Loucy (cell line): ENCODE results near the gene MAGEF1.
A peak's percentile ranks its signal among the peaks of the same experiment; 100 is the strongest.

ENCODE experiments used
- H2AFZ ChIP-seq: fragments of 200-600 bp; sonication (generic); 2 replicates; pipeline ENCODE4 v1.6.0; 2016; ENCODE audit warnings: antibody characterized with exemption, mild to moderate bottlenecking, low read length, moderate library complexity
- H3F3A ChIP-seq: fragments of 200-600 bp; 2 replicates; pipeline ENCODE4 v1.6.0; 2016; ENCODE audit warnings: antibody characterized with exemption, low read depth, mild to moderate bottlenecking
- H3K27me3 ChIP-seq: fragments of 200-600 bp; sonication (generic); 2 replicates; pipeline ENCODE4 v1.6.1; 2014; ENCODE audit warnings: low read length, mild to moderate bottlenecking; ENCODE audit not compliant: insufficient read depth, poor library complexity, severe bottlenecking
- H3K36me3 ChIP-seq: fragments of 200-600 bp; sonication (generic); 2 replicates; pipeline ENCODE4 v1.6.1; 2016; ENCODE audit warnings: low read length; ENCODE audit not compliant: insufficient read depth
- H3K4me1 ChIP-seq: fragments of 200-600 bp; sonication (generic); 2 replicates; pipeline ENCODE4 v1.5.1; 2014; ENCODE audit warnings: low read length, mild to moderate bottlenecking; ENCODE audit not compliant: insufficient read depth, poor library complexity, severe bottlenecking
- H3K4me2 ChIP-seq: fragments of 200-600 bp; sonication (generic); 2 replicates; pipeline ENCODE4 v1.6.0; 2014; ENCODE audit warnings: antibody characterized with exemption, low read length, low read depth, mild to moderate bottlenecking; ENCODE audit not compliant: poor library complexity, severe bottlenecking
- H3K4me3 ChIP-seq: fragments of 200-600 bp; sonication (generic); 2 replicates; pipeline ENCODE4 v1.5.1; 2014; ENCODE audit warnings: low read length, mild to moderate bottlenecking, mixed read lengths; ENCODE audit not compliant: poor library complexity, severe bottlenecking
- H3K79me2 ChIP-seq: fragments of 200-600 bp; sonication (generic); 2 replicates; pipeline ENCODE4 v1.6.1; 2014; ENCODE audit warnings: low read length; ENCODE audit not compliant: insufficient read depth
- H3K9ac ChIP-seq: fragments of 200-600 bp; sonication (generic); 2 replicates; pipeline ENCODE4 v1.6.0; 2014; ENCODE audit warnings: mild to moderate bottlenecking, low read depth, low read length, moderate library complexity; ENCODE audit not compliant: poor library complexity, severe bottlenecking
- H3K9me2 ChIP-seq: fragments of 200-600 bp; sonication (generic); replicated peaks from 2 replicates; pipeline ENCODE4 v1.6.1; 2016; ENCODE audit warnings: low read depth, low read length, mixed read lengths
- H3K9me3 ChIP-seq: fragments of 200-600 bp; sonication (generic); 2 replicates; pipeline ENCODE4 v1.6.1; 2014; ENCODE audit warnings: mild to moderate bottlenecking, antibody characterized with exemption, low read length, low read depth; ENCODE audit not compliant: insufficient read depth
- H4K20me1 ChIP-seq: fragments of 200-600 bp; sonication (generic); 2 replicates; pipeline ENCODE4 v1.6.0; 2014; ENCODE audit warnings: antibody characterized with exemption, low read length, mild to moderate bottlenecking; ENCODE audit not compliant: insufficient read depth, poor library complexity, severe bottlenecking
- EZH2phosphoT487 ChIP-seq: fragments of 200-600 bp; IDR thresholded peaks from 2 replicates; pipeline ENCODE4 v1.6.1; 2018; ENCODE audit warnings: antibody characterized with exemption, mild to moderate bottlenecking, moderate library complexity, borderline replicate concordance
- TF ChIP-seq, protein P1 (sequence below): fragments of 200-600 bp; sonication (generic); conservative IDR thresholded peaks from 2 replicates; pipeline ENCODE4 v1.5.1; 2014; ENCODE audit warnings: mild to moderate bottlenecking, antibody characterized with exemption, low read length

Gene MAGEF1, protein sequence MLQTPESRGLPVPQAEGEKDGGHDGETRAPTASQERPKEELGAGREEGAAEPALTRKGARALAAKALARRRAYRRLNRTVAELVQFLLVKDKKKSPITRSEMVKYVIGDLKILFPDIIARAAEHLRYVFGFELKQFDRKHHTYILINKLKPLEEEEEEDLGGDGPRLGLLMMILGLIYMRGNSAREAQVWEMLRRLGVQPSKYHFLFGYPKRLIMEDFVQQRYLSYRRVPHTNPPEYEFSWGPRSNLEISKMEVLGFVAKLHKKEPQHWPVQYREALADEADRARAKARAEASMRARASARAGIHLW

DNA sequence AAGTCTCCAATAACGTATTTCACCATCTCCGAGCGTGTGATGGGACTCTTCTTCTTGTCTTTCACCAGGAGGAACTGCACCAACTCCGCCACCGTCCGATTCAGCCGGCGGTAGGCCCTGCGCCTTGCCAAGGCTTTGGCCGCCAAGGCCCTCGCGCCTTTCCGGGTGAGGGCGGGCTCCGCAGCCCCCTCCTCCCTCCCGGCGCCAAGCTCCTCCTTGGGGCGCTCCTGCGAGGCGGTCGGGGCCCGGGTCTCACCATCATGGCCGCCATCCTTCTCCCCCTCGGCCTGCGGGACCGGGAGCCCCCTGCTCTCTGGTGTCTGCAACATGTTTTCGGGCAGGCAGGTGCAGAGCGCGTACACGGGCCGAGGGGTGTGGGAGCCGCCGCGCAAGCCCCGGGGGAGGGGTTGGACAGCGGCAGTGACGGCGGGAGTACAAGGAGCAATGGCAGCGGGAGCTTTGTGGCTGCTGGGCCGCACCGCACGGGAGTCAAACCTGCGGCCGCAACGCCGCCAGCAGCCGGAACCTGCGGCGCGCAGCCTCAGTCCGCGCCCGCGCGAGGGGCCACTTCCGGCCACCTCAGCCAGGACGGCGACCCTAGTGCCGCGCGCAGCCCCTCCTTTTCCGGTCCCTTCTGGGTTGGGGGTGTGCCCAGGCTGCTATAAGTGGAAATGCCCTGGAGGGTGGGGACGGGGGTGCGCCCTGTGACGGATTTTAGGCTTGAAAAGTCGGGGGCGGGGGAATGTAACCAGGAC is at the start of gene MAGEF1:
Gene MAGEF1 (minus strand): TSS at position 572 of the 755 bp plus-strand sequence. CDS start 243 bp downstream, at position 329.
- Histone ChIP-seq H3K9me3 (0 out of 2 replicates have a peak, but pooled peaks cover 3% of the 10 kb centered on the region), H3K4me3 (peak within 1 kb of the TSS; percentile 95), H3F3A (peaks cover 23% of the 10 kb centered on the region), H3K27me3 (no peaks in the 10 kb centered on the region), H3K4me1 (peaks cover 27% of the 10 kb centered on the region), H4K20me1 (peaks cover 22% of the 10 kb centered on the region), H3K9me2 (no peaks in the 10 kb centered on the region), H3K4me2 (peak within 1 kb of the TSS; percentile 90), H3K9ac (peak within 1 kb of the TSS; percentile 96), H3K36me3 (no peaks in the 10 kb centered on the region), H3K79me2 (peaks cover 27% of the 10 kb centered on the region), H2AFZ (peak within 1 kb of the TSS; percentile 47)
- TF ChIP-seq EZH2phosphoT487 = no peak
- TF ChIP-seq, protein P1, sequence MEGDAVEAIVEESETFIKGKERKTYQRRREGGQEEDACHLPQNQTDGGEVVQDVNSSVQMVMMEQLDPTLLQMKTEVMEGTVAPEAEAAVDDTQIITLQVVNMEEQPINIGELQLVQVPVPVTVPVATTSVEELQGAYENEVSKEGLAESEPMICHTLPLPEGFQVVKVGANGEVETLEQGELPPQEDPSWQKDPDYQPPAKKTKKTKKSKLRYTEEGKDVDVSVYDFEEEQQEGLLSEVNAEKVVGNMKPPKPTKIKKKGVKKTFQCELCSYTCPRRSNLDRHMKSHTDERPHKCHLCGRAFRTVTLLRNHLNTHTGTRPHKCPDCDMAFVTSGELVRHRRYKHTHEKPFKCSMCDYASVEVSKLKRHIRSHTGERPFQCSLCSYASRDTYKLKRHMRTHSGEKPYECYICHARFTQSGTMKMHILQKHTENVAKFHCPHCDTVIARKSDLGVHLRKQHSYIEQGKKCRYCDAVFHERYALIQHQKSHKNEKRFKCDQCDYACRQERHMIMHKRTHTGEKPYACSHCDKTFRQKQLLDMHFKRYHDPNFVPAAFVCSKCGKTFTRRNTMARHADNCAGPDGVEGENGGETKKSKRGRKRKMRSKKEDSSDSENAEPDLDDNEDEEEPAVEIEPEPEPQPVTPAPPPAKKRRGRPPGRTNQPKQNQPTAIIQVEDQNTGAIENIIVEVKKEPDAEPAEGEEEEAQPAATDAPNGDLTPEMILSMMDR = no peak

DNA sequence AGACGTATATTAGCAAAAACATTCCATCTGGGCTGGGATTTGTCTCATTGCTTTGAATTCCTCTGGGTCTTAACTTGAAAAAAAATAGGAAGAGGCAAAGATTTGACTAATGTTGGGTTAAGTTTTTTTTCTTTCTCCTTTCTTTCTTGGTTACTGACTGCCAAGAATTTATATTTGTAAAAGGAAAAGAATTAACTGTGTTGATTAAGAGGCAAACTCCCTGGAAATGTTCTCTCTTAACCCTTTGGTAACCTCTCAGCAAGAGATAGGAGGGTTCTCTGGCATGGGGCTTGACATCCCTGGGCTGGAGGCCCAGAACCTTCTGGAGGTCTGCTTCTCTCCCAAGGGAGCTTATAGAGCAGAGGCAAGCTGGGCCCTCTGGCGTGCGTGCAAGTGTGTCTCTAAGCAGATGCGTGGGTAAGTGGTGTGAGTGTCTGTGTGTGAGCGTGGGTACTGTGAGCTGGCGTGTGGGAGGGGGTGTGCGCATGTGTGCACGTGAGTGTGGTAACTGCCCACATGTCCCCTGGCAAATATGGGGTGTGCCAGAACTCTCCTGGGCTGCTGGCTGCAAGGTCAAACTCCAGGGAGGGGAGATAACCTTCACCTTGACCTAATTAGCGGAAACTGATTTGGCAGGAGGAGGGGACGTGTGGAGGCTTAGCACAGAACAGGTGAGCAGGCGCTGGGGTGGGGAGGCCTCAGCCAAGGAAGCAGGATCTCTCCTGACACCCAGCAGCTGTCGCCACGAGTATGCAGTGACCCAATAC is 49.4 kb upstream of the MAGEF1 start:
- Histone ChIP-seq H3K79me2 (no peaks in the 10 kb centered on the region), H4K20me1 (no peaks in the 10 kb centered on the region), H2AFZ (no peak overlapping the region), H3K27me3 (no peaks in the 10 kb centered on the region), H3K4me2 (no peak overlapping the region), H3F3A (no peaks in the 10 kb centered on the region), H3K36me3 (no peaks in the 10 kb centered on the region), H3K9me3 (no peaks in the 10 kb centered on the region), H3K4me1 (peaks cover 3% of the 10 kb centered on the region), H3K9me2 (no peaks in the 10 kb centered on the region), H3K4me3 (no peak overlapping the region), H3K9ac (no peak overlapping the region)
- TF ChIP-seq, protein P1 = no peak
- TF ChIP-seq EZH2phosphoT487 = no peak

DNA sequence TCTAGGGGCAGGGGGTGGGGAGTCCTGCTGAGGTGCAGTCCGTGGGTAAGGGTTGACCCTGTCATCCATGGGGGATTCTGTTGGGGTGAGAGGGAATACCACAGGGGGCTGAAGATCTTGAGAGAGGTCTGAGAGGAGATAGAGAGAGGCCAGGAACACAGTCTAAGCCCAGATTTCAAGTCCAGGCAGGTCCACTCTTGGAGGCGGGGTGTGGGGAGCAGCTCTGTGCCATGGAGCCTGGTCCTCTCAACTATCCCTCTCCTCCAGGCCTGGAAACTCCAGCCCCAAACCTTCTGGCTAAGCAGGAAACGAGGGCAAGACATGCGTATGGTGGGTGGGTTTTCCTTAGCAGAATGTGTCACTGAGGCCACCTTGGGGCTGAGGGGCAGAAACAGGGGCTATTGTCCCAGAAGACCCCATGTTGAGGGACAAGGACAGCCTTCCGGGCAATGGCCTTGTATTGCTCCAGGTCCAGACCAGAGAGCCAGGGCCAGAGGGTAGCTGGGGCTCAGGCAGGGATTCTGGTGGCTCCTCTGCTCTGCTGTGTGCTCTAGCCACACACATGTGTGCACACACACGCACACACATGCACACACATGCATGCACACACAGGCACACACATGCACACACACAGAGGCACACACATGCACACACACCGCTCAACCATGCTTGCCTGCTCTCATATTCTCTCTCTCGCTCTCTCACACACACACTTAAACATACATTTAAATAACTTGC is 48.6 kb upstream of the MAGEF1 start:
- TF ChIP-seq, protein P1 = no peak
- no peak for TF ChIP-seq EZH2phosphoT487
- Histone ChIP-seq H3K9me2 (no peaks in the 10 kb centered on the region), H3K4me2 (no peak overlapping the region), H3K9me3 (no peaks in the 10 kb centered on the region), H3K4me3 (no peak overlapping the region), H2AFZ (no peak overlapping the region), H3F3A (no peaks in the 10 kb centered on the region), H3K9ac (no peak overlapping the region), H3K36me3 (no peaks in the 10 kb centered on the region), H3K79me2 (no peaks in the 10 kb centered on the region), H3K27me3 (no peaks in the 10 kb centered on the region), H3K4me1 (peaks cover 4% of the 10 kb centered on the region), H4K20me1 (no peaks in the 10 kb centered on the region)
